Cerebellar nuclear complex (tissue), 1 donor: ENCODE data around the gene SPIB.
A peak's percentile ranks its signal among the peaks of the same experiment; 100 is the strongest.

Experiments used
- DNase-seq, 2 experiments: peaks; one replicate each; lab custom pipeline; 2025; lab: John Stamatoyannopoulos, UW

SPIB gene

GRCh38 chr19:50419022-50419579 is 363 bp downstream of the SPIB start:
- no peak for DNase-seq

GRCh38 chr19:50419580-50420035 is 870 bp downstream of the SPIB start:
- DNase-seq: no peak

GRCh38 chr19:50420127-50420526 is 1.4 kb downstream of the SPIB start:
- DNase-seq: no peak

GRCh38 chr19:50420808-50421207 is 2.1 kb downstream of the SPIB start:
- no peak for DNase-seq

GRCh38 chr19:50422397-50423278 is 3.9 kb downstream of the SPIB start:
- DNase-seq: no peak

- DNase-seq: no peak
Observed at GRCh38 chr19:50423279-50424113, 4.8 kb downstream of the SPIB start.

- DNase-seq: no peak
Observed at GRCh38 chr19:50425581-50425980, 6.8 kb downstream of the SPIB start.

- DNase-seq: no peak
Observed at GRCh38 chr19:50427318-50427925, 8.7 kb downstream of the SPIB start.

GRCh38 chr19:50427997-50428425 is 9.3 kb downstream of the SPIB start:
- DNase-seq: no peak

- DNase-seq: no peak
Observed at GRCh38 chr19:50428772-50429463, 10.2 kb downstream of the SPIB start.

GRCh38 chr19:50430888-50431342 is 12.2 kb downstream of the SPIB start:
- no peak for DNase-seq

- DNase-seq: peak in 1 of 2 experiments; percentile 24
Observed at GRCh38 chr19:50431343-50432220, 12.8 kb downstream of the SPIB start.

- DNase-seq: no peak
Observed at GRCh38 chr19:50432221-50433028, 13.7 kb downstream of the SPIB start, which contains the start of gene MYBPC2. Gene MYBPC2, plus strand, starts transcription at chr19:50432892. Its CDS starts 62 bp downstream, at chr19:50432954.

- no peak for DNase-seq
Observed at GRCh38 chr19:50433201-50434180, 14.8 kb downstream of the SPIB start.

- no peak for DNase-seq
Observed at GRCh38 chr19:50434525-50434924, 15.8 kb downstream of the SPIB start.

- DNase-seq: no peak
Observed at GRCh38 chr19:50435221-50435620, 16.5 kb downstream of the SPIB start.

GRCh38 chr19:50435627-50436026 is 16.9 kb downstream of the SPIB start:
- DNase-seq: no peak

GRCh38 chr19:50437862-50438449 is 19.2 kb downstream of the SPIB start:
- DNase-seq: no peak
